A549 treated with DMSO at 1 μM for 4 hours (cell line): ENCODE measurements around the gene RELL2. TPM values are rescaled to one million over a fixed set of nuclear protein-coding genes. Genes with fewer than 3 reads are reported as not detected.

Experiments
- total RNA-seq: library from RNA; stranded (reverse); fragments of 200-300 nt; extraction: Qiagen RNA extraction; gene quantifications from 5 replicates; pipeline ENCODE4 v1.2.3, GENCODE V29; 2022; ENCODE audit warnings: low read depth

RELL2 gene
- 3.5 to 5.7 TPM (median 4.0 TPM) in 5 replicates for total RNA-seq

GRCh38 chr5:141636413-141637122 is at the start of gene RELL2, which contains the start of gene HDAC3:
RELL2 (plus strand) TSS chr5:141636997; CDS start chr5:141638226, 1,229 bp downstream.
HDAC3 (minus strand) TSS chr5:141636849; CDS start chr5:141636790, 59 bp downstream.

GRCh38 chr5:141618804-141619554 is 17.8 kb upstream of the RELL2 start, which contains the start of gene DIAPH1:
DIAPH1 (minus strand) TSS chr5:141619000; CDS start chr5:141618914, 86 bp downstream.

GRCh38 chr5:141650851-141651727 is 14.3 kb downstream of the RELL2 start, which contains the start of gene FCHSD1:
FCHSD1 (minus strand) TSS chr5:141651418; CDS start chr5:141651368, 50 bp downstream.

GRCh38 chr5:141681695-141682641 is 45.2 kb downstream of the RELL2 start, which contains the start of gene ARAP3:
ARAP3 (minus strand) TSS chr5:141682230; CDS start chr5:141680486, 1,744 bp downstream.

Other genes with a start within 250 kb of the RELL2 start
- 0.77 to 1.0 TPM (median 0.88 TPM) in 5 replicates for gene PCDHGB4, start 249.3 kb upstream of the RELL2 start, total RNA-seq
- 0.02 to 0.03 TPM (median 0.02 TPM) in 3 of 5 replicates, not detected in the others for gene PCDHGA8, start 244.4 kb upstream of the RELL2 start, total RNA-seq
- 2.3 to 2.7 TPM (median 2.6 TPM) in 5 replicates for gene PCDHGB5, start 239.1 kb upstream of the RELL2 start, total RNA-seq
- gene PCDHGA9, start 234.2 kb upstream of the RELL2 start, total RNA-seq: 0.04 to 0.09 TPM (median 0.06 TPM) in 4 of 5 replicates, not detected in the other
- gene PCDHGB6, start 229.0 kb upstream of the RELL2 start, total RNA-seq: 0.09 to 0.23 TPM (median 0.13 TPM) in 5 replicates
- gene PCDHGA10, start 224.0 kb upstream of the RELL2 start, total RNA-seq: 0.03 TPM in 1 of 5 replicates, not detected in the others
- gene PCDHGB7, start 219.3 kb upstream of the RELL2 start, total RNA-seq: 0.06 to 0.08 TPM (median 0.06 TPM) in 4 of 5 replicates, not detected in the other
- gene PCDHGA11, start 215.9 kb upstream of the RELL2 start, total RNA-seq: not detected in 5 replicates
- 0.02 to 0.03 TPM in 2 of 5 replicates, not detected in the others for gene PCDHGA12, start 206.5 kb upstream of the RELL2 start, total RNA-seq
- 5.7 to 7.4 TPM (median 6.8 TPM) in 5 replicates for gene PCDHGC3, start 161.0 kb upstream of the RELL2 start, total RNA-seq
- gene PCDHGC4, start 152.0 kb upstream of the RELL2 start, total RNA-seq: not detected in 5 replicates
- gene PCDHGC5, start 147.9 kb upstream of the RELL2 start, total RNA-seq: 0.05 TPM in 1 of 5 replicates, not detected in the others
- 102 to 110 TPM (median 107 TPM) in 5 replicates for gene DIAPH1, start 18.0 kb upstream of the RELL2 start, total RNA-seq
- gene HDAC3, start 148 bp upstream of the RELL2 start, total RNA-seq: 44.8 to 53.9 TPM (median 50.6 TPM) in 5 replicates
- 7.7 to 11.9 TPM (median 9.8 TPM) in 5 replicates for gene FCHSD1, start 14.4 kb downstream of the RELL2 start, total RNA-seq
- 3.6 to 6.0 TPM (median 4.8 TPM) in 5 replicates for gene ARAP3, start 45.2 kb downstream of the RELL2 start, total RNA-seq
- 1.5 to 2.4 TPM (median 2.1 TPM) in 5 replicates for gene PCDH1, start 241.4 kb downstream of the RELL2 start, total RNA-seq